Measurements from ENCODE around the gene SLC17A6.

The SLC17A6 gene

GRCh38 chr11:22337596-22338485 lies at the start of gene SLC17A6:
SLC17A6 (plus strand) TSS chr11:22338381; CDS start chr11:22338534, 153 bp downstream.
- DNase-seq, result peak; percentile 46

GRCh38 chr11:22302368-22302767 lies 35.8 kb upstream of the SLC17A6 start:
- no peak for DNase-seq

GRCh38 chr11:22304337-22304961 lies 33.7 kb upstream of the SLC17A6 start:
- peak; percentile 57 for DNase-seq

- no peak for DNase-seq
Measured at GRCh38 chr11:22317656-22318055, 20.5 kb upstream of the SLC17A6 start.

- no peak for DNase-seq
Measured at GRCh38 chr11:22331771-22332170, 6.4 kb upstream of the SLC17A6 start.

GRCh38 chr11:22336587-22336986 lies 1.6 kb upstream of the SLC17A6 start:
- DNase-seq, result no peak

- DNase-seq, result no peak
Measured at GRCh38 chr11:22339611-22340010, 1.4 kb downstream of the SLC17A6 start.

- DNase-seq, result no peak
Measured at GRCh38 chr11:22340235-22340634, 2.1 kb downstream of the SLC17A6 start.

GRCh38 chr11:22340701-22341587 lies 2.8 kb downstream of the SLC17A6 start:
- DNase-seq, result no peak

GRCh38 chr11:22341588-22341931 lies 3.4 kb downstream of the SLC17A6 start:
- no peak for DNase-seq

GRCh38 chr11:22342211-22343031 lies 4.2 kb downstream of the SLC17A6 start:
- DNase-seq, result no peak

GRCh38 chr11:22343032-22343324 lies 4.8 kb downstream of the SLC17A6 start:
- DNase-seq, result no peak

- DNase-seq, result peak; percentile 44
Measured at GRCh38 chr11:22343371-22344032, 5.3 kb downstream of the SLC17A6 start.

- no peak for DNase-seq
Measured at GRCh38 chr11:22344081-22344480, 5.9 kb downstream of the SLC17A6 start.

GRCh38 chr11:22346282-22346681 lies 8.1 kb downstream of the SLC17A6 start:
- DNase-seq, result no peak

- DNase-seq, result no peak
Measured at GRCh38 chr11:22347857-22348487, 9.8 kb downstream of the SLC17A6 start.

GRCh38 chr11:22349491-22349890 lies 11.3 kb downstream of the SLC17A6 start:
- no peak for DNase-seq

- no peak for DNase-seq
Measured at GRCh38 chr11:22359295-22359694, 21.1 kb downstream of the SLC17A6 start.

GRCh38 chr11:22371160-22371559 lies 33.0 kb downstream of the SLC17A6 start:
- no peak for DNase-seq

- no peak for DNase-seq
Measured at GRCh38 chr11:22387126-22387525, 48.9 kb downstream of the SLC17A6 start.

GRCh38 chr11:22389526-22390282 lies 51.5 kb downstream of the SLC17A6 start:
- DNase-seq, result no peak

Measured in NCI-H1105 (cell line).